IMR-90 (cell line): ENCODE data around the gene OTOGL. TPM values are rescaled to one million over a fixed set of nuclear protein-coding genes. Genes with fewer than 3 reads are reported as not detected.

ENCODE experiments used
- ATAC-seq: fragments of 200-7000 bp; cut with Tn5 transposase; 2 replicates; pipeline ENCODE4 v1.9.1; 2020; ENCODE audit warnings: low read depth, mild to moderate bottlenecking, moderate library complexity
- BruUV-seq: library from RNA; stranded (reverse); fragments of 400-500 nt; replicated peaks from 2 replicates; lab custom pipeline; 2021; lab: Mats Ljungman, UMichigan
- CTCF ChIA-PET: fragments of 300-600 bp; formaldehyde crosslinking; extraction: SDS; loops from one replicate; lab custom pipeline; 2021; ENCODE audit warnings: antibody characterized with exemption; lab: Yijun Ruan, JAX
- POLR2A ChIA-PET: fragments of 300-600 bp; sonication (Branson Sonifier 250); formaldehyde crosslinking; loops from one replicate; lab custom pipeline; 2022; ENCODE audit warnings: antibody characterized with exemption; ENCODE audit not compliant: unreplicated experiment; lab: Charles Lee
- DNase-seq: peaks from one replicate; pipeline ENCODE4 v3.0.0; 2013
- H2AFZ ChIP-seq: replicated peaks from 2 replicates; pipeline ENCODE3; 2013; ENCODE audit warnings: low read length, mild to moderate bottlenecking; ENCODE audit not compliant: poor library complexity
- H2AK5ac ChIP-seq: 2 replicates; pipeline ENCODE4 v1.6.1; 2013; ENCODE audit warnings: low read depth, low read length, inconsistent platforms
- H2AK9ac ChIP-seq: replicated peaks from 2 replicates; pipeline ENCODE3; 2013; ENCODE audit warnings: mild to moderate bottlenecking, low read depth, low read length, moderate library complexity; ENCODE audit not compliant: poor library complexity
- H2BK120ac ChIP-seq: 2 replicates; pipeline ENCODE4 v1.6.1; 2013; ENCODE audit warnings: low read depth, low read length, inconsistent platforms
- H2BK15ac ChIP-seq: 3 replicates; pipeline ENCODE4 v1.6.1; 2013; ENCODE audit warnings: low read depth, low read length, inconsistent platforms
- H2BK20ac ChIP-seq: 2 replicates; pipeline ENCODE4 v1.6.1; 2013; ENCODE audit warnings: low read depth, mild to moderate bottlenecking, inconsistent platforms, low read length, moderate library complexity
- H2BK5ac ChIP-seq: 2 replicates; pipeline ENCODE4 v1.6.1; 2013; ENCODE audit warnings: mild to moderate bottlenecking, low read depth, low read length, inconsistent platforms; ENCODE audit not compliant: poor library complexity, severe bottlenecking
- H3K14ac ChIP-seq: replicated peaks from 2 replicates; pipeline ENCODE4 v1.6.1; 2013; ENCODE audit warnings: low read depth, low read length, inconsistent platforms
- H3K18ac ChIP-seq: 2 replicates; pipeline ENCODE4 v1.6.1; 2013; ENCODE audit warnings: low read depth, low read length, control low read depth
- H3K23ac ChIP-seq: 2 replicates; pipeline ENCODE4 v1.6.1; 2013; ENCODE audit warnings: low read depth, low read length, inconsistent platforms
- H3K27ac ChIP-seq: 2 replicates; pipeline ENCODE4 v1.5.1; 2013; ENCODE audit warnings: mild to moderate bottlenecking, control low read depth, low read length; ENCODE audit not compliant: insufficient read depth
- H3K27me3 ChIP-seq: 2 replicates; pipeline ENCODE4 v1.6.1; 2013; ENCODE audit warnings: low read length; ENCODE audit not compliant: control insufficient read depth, insufficient read depth
- H3K36me3 ChIP-seq: 2 replicates; pipeline ENCODE4 v1.6.1; 2013; ENCODE audit warnings: low read length, mixed read lengths; ENCODE audit not compliant: control insufficient read depth, insufficient read depth
- H3K4ac ChIP-seq: 2 replicates; pipeline ENCODE4 v1.6.1; 2013; ENCODE audit warnings: low read depth, low read length, inconsistent platforms
- H3K4me1 ChIP-seq: 2 replicates; pipeline ENCODE4 v1.6.1; 2013; ENCODE audit warnings: low read length, mixed read lengths; ENCODE audit not compliant: control insufficient read depth, insufficient read depth
- H3K4me2 ChIP-seq: 2 replicates; pipeline ENCODE4 v1.6.1; 2013; ENCODE audit warnings: low read depth, mild to moderate bottlenecking, control low read depth, low read length, moderate library complexity
- H3K4me3 ChIP-seq: 2 replicates; pipeline ENCODE4 v1.5.1; 2013; ENCODE audit warnings: low read depth, mild to moderate bottlenecking, control low read depth, low read length, moderate library complexity; ENCODE audit not compliant: insufficient read depth
- H3K56ac ChIP-seq: 2 replicates; pipeline ENCODE4 v1.6.1; 2013; ENCODE audit warnings: low read length, inconsistent platforms; ENCODE audit not compliant: insufficient read depth; ENCODE audit errors: extremely low read depth
- H3K79me1 ChIP-seq, 2 experiments: 2 replicates each; pipeline ENCODE4 v1.6.1; 2013; ENCODE audit warnings: low read length in 2 of 2, inconsistent platforms in 1 of 2, low read depth in 1 of 2
- H3K9ac ChIP-seq: 2 replicates; pipeline ENCODE4 v1.6.1; 2013; ENCODE audit warnings: low read depth, low read length, control low read depth
- H3K9me1 ChIP-seq: 2 replicates; pipeline ENCODE4 v1.6.1; 2013; ENCODE audit warnings: low read length, inconsistent platforms; ENCODE audit not compliant: insufficient read depth
- H3K9me3 ChIP-seq: 2 replicates; pipeline ENCODE4 v1.6.1; 2013; ENCODE audit warnings: low read length; ENCODE audit not compliant: control insufficient read depth, insufficient read depth
- H4K20me1 ChIP-seq: 2 replicates; pipeline ENCODE4 v1.6.1; 2013; ENCODE audit warnings: low read length, inconsistent platforms; ENCODE audit not compliant: insufficient read depth
- H4K5ac ChIP-seq: 2 replicates; pipeline ENCODE4 v1.6.1; 2013; ENCODE audit warnings: mild to moderate bottlenecking, low read depth, low read length, control low read depth
- H4K8ac ChIP-seq, 2 experiments: 2 replicates each; pipeline ENCODE4 v1.6.1; 2013; ENCODE audit warnings: low read depth in 2 of 2, low read length in 2 of 2, control low read depth in 1 of 2, inconsistent platforms in 1 of 2
- H4K91ac ChIP-seq: 2 replicates; pipeline ENCODE4 v1.6.1; 2013; ENCODE audit warnings: low read depth, low read length, inconsistent platforms; ENCODE audit not compliant: insufficient read depth
- BHLHE40 ChIP-seq: fragments of 150-350 bp; IDR thresholded peaks from 2 replicates; pipeline ENCODE4 v1.6.1; 2016; ENCODE audit warnings: mild to moderate bottlenecking, low read depth, low read length
- CHD1 ChIP-seq: IDR thresholded peaks from 2 replicates; pipeline ENCODE4 v1.6.1; 2012; ENCODE audit warnings: low read depth, low read length, improper control_type of control experiment
- MAFK ChIP-seq: IDR thresholded peaks from 2 replicates; pipeline ENCODE4 v1.6.1; 2012; ENCODE audit warnings: low read depth, low read length, improper control_type of control experiment
- MAZ ChIP-seq: IDR thresholded peaks from 2 replicates; pipeline ENCODE4 v1.6.1; 2012; ENCODE audit warnings: low read depth, mild to moderate bottlenecking, low read length, improper control_type of control experiment, moderate library complexity, borderline replicate concordance
- MXI1 ChIP-seq: IDR thresholded peaks from 2 replicates; pipeline ENCODE4 v1.6.1; 2012; ENCODE audit warnings: low read depth, mild to moderate bottlenecking, low read length, moderate library complexity, borderline replicate concordance
- NFE2L2 ChIP-seq: fragments of 150-350 bp; IDR thresholded peaks from 2 replicates; pipeline ENCODE4 v1.6.1; 2016; ENCODE audit warnings: low read depth, mild to moderate bottlenecking, low read length
- RFX5 ChIP-seq: IDR thresholded peaks from 2 replicates; pipeline ENCODE4 v1.8.0; 2012; ENCODE audit warnings: low read depth, mild to moderate bottlenecking, low read length, moderate library complexity
- SMC3 ChIP-seq: fragments of 150-350 bp; IDR thresholded peaks from 2 replicates; pipeline ENCODE4 v1.6.1; 2016; ENCODE audit warnings: low read depth, mild to moderate bottlenecking, antibody characterized with exemption, low read length, moderate library complexity
- WGBS, 2 experiments: methylation state at CpG; one replicate each; pipeline versions ENCODE4 v1.1.5 to v1.1.7; 2013; ENCODE audit warnings: missing lambda C conversion rate in 2 of 2; ENCODE audit not compliant: insufficient read length in 1 of 2; ENCODE audit errors: extremely low coverage in 2 of 2; 5-methylcytosine and 5-hydroxymethylcytosine counted together
- dilution Hi-C: fragments of 300-500 bp; cut with HindIII; formaldehyde crosslinking; loops from one replicate; pipeline ENCODE4 v1.14.3; 2018; ENCODE audit warnings: low sequenced_read_pairs; ENCODE audit not compliant: unreplicated experiment
- in situ Hi-C: fragments of 300-500 bp; cut with MboI; formaldehyde crosslinking; loops from 3 replicates; pipeline ENCODE4 v1.14.3; 2019; ENCODE audit warnings: low sequenced_read_pairs, inconsistent platforms, mixed read lengths
- intact Hi-C: fragments of 100-400 bp; cut with micrococcal nuclease; formaldehyde crosslinking; loops from 2 replicates; pipeline ENCODE4 v1.10.0; 2022
- polyA plus RNA-seq, 3 experiments: library from polyadenylated mRNA; depleted of rRNA; stranded (reverse); fragments of >200 nt; gene quantifications; 2 replicates each; pipeline ENCODE4 v1.2.3, GENCODE V29; 2012; ENCODE audit warnings: low replicate concordance in 1 of 3
- total RNA-seq: library from RNA; depleted of rRNA; stranded (reverse); fragments of >200 nt; gene quantifications from 2 replicates; pipeline ENCODE4 v1.2.3, GENCODE V29; 2012
- TF ChIP-seq, protein P1 (sequence below): fragments of 150-350 bp; IDR thresholded peaks from 2 replicates; pipeline ENCODE4 v1.6.1; 2016; ENCODE audit warnings: low read depth, mild to moderate bottlenecking, low read length, moderate library complexity, borderline replicate concordance
- TF ChIP-seq, protein P2 (sequence below): conservative IDR thresholded peaks from 2 replicates; pipeline ENCODE4 v1.5.1; 2012; ENCODE audit warnings: mild to moderate bottlenecking, low read depth, low read length, improper control_type of control experiment

The OTOGL gene
- total and polyA plus RNA-seq, 2 of the 4 experiments (the other 2 are of a cell fraction), result 0.10 to 0.18 TPM

DNA sequence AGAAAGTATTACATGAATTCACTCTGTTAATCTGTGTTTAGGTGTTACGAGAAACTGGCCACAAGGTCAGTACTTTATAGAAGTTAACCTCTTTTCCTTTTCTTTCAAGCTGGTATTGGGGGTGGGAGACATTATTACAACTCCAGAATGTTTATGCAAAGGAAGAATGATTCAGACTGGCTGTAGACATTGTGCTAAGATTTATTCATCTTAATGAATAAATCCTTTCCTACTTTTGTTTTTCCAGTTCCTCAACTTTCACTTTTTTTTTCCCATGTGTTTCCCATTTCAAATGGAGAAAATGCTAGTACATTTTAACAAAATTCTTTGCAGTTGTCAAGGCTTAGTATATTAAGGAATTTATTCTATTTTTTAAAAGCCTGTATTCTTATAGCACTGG, 1.3 kb downstream of the OTOGL start:
- Histone ChIP-seq H3K56ac (no peak overlapping the region), H3K79me1 (no peaks in the 10 kb centered on the region), H3K23ac (no peak overlapping the region), H3K36me3 (no peaks in the 10 kb centered on the region), H3K4ac (no peak overlapping the region), H3K9ac (no peak overlapping the region), H2AFZ (no peak overlapping the region), H4K5ac (no peak overlapping the region), H3K14ac (no peak overlapping the region), H2BK20ac (no peak overlapping the region), H3K4me2 (peak overlapping the region; percentile 32; the same call in 1 of the 2 replicates), H4K20me1 (no peaks in the 10 kb centered on the region), H4K8ac (no peak overlapping the region), H3K18ac (no peak overlapping the region), H3K27ac (no peak overlapping the region), H4K91ac (no peak overlapping the region), H2BK120ac (no peak overlapping the region), H3K9me1 (no peaks in the 10 kb centered on the region), H3K4me1 (no peaks in the 10 kb centered on the region), H3K4me3 (no peak overlapping the region), H2AK5ac (no peak overlapping the region), H2BK15ac (no peak overlapping the region), H3K27me3 (no peaks in the 10 kb centered on the region), H3K9me3 (no peaks in the 10 kb centered on the region), H2AK9ac (no peak overlapping the region), H2BK5ac (no peak overlapping the region)
- TF ChIP-seq MAFK (no peak), MXI1 (no peak), CHD1 (no peak), RFX5 (no peak), BHLHE40 (no peak), NFE2L2 (no peak), SMC3 (no peak), MAZ (no peak)
- TF ChIP-seq, protein P1, sequence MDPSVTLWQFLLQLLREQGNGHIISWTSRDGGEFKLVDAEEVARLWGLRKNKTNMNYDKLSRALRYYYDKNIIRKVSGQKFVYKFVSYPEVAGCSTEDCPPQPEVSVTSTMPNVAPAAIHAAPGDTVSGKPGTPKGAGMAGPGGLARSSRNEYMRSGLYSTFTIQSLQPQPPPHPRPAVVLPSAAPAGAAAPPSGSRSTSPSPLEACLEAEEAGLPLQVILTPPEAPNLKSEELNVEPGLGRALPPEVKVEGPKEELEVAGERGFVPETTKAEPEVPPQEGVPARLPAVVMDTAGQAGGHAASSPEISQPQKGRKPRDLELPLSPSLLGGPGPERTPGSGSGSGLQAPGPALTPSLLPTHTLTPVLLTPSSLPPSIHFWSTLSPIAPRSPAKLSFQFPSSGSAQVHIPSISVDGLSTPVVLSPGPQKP, result no peak
- TF ChIP-seq, protein P2, sequence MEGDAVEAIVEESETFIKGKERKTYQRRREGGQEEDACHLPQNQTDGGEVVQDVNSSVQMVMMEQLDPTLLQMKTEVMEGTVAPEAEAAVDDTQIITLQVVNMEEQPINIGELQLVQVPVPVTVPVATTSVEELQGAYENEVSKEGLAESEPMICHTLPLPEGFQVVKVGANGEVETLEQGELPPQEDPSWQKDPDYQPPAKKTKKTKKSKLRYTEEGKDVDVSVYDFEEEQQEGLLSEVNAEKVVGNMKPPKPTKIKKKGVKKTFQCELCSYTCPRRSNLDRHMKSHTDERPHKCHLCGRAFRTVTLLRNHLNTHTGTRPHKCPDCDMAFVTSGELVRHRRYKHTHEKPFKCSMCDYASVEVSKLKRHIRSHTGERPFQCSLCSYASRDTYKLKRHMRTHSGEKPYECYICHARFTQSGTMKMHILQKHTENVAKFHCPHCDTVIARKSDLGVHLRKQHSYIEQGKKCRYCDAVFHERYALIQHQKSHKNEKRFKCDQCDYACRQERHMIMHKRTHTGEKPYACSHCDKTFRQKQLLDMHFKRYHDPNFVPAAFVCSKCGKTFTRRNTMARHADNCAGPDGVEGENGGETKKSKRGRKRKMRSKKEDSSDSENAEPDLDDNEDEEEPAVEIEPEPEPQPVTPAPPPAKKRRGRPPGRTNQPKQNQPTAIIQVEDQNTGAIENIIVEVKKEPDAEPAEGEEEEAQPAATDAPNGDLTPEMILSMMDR, result no peak
- POLR2A ChIA-PET, result no interaction called here
- WGBS, 2 experiments, result no CpG with 5 or more reads among the region's 1 CpG
- intact Hi-C loops (no loop called here), dilution Hi-C loops (no loop called here), in situ Hi-C loops (no loop called here)
- DNase-seq (peak; percentile 77), ATAC-seq (peak; percentile 75)
- CTCF ChIA-PET, result no interaction called here
- BruUV-seq, result no TSS peak
